Measurements from ENCODE around the gene PI4K2A.
A peak's percentile ranks its signal among the peaks of the same experiment; 100 is the strongest.

Gene PI4K2A

GRCh38 chr10:97701438-97702069 lies 61.1 kb downstream of the PI4K2A start:
- Histone ChIP-seq H3K4me1 (ENCODE audit: control insufficient read depth in 5 of 5, insufficient read depth in 5 of 5, low read length in 5 of 5) (peaks cover 0 to 4% (median 0%) of the 10 kb centered on the region in 5 donors), H3K9ac (ENCODE audit: low read length in 5 of 5) (no peak overlapping the region), H3K36me3 (ENCODE audit: control insufficient read depth in 5 of 5, insufficient read depth in 5 of 5, low read length in 5 of 5) (no peaks in the 10 kb centered on the region), H3K4me3 (ENCODE audit: low read depth in 1 of 5, low read length in 5 of 5) (no peak overlapping the region), H3K27ac (ENCODE audit: low read depth, low read length) (no peak overlapping the region), H3K27me3 (ENCODE audit: control insufficient read depth in 5 of 5, insufficient read depth in 4 of 5, low read length in 5 of 5) (peaks cover 0 to 4% (median 0%) of the 10 kb centered on the region in 5 donors), H3K9me3 (ENCODE audit: control insufficient read depth in 5 of 5, low read length in 5 of 5) (no peaks in the 10 kb centered on the region)

GRCh38 chr10:97703398-97704067 lies 63.1 kb downstream of the PI4K2A start:
- Histone ChIP-seq H3K27me3 (ENCODE audit: control insufficient read depth in 5 of 5, insufficient read depth in 4 of 5, low read length in 5 of 5) (peaks cover 0 to 4% (median 0%) of the 10 kb centered on the region in 5 donors), H3K4me1 (ENCODE audit: control insufficient read depth in 5 of 5, insufficient read depth in 5 of 5, low read length in 5 of 5) (peaks cover 0 to 6% (median 0%) of the 10 kb centered on the region in 5 donors), H3K27ac (ENCODE audit: low read depth, low read length) (no peak overlapping the region), H3K9me3 (ENCODE audit: control insufficient read depth in 5 of 5, low read length in 5 of 5) (no peaks in the 10 kb centered on the region), H3K4me3 (ENCODE audit: low read depth in 1 of 5, low read length in 5 of 5) (no peak overlapping the region), H3K36me3 (ENCODE audit: control insufficient read depth in 5 of 5, insufficient read depth in 5 of 5, low read length in 5 of 5) (no peaks in the 10 kb centered on the region), H3K9ac (ENCODE audit: low read length in 5 of 5) (no peak overlapping the region)

DNA sequence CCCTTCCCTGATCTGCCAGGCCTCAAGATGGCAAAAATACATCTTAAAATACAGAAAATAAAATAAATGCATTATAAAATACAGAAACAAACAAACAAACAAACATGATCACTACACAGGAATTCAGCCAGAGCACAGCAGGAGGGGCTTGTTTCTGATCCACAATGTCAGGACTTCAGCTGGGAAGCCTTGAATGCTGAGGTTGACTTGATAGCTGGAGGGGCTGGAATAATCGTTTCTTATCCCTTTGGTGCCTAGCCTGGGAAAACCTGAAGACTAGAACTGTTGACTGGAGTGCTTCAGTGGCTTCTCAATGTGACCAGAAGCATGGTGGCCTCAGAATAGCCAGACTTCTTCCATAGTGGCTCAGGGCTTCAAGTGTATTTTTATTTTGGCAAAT lies 63.9 kb downstream of the PI4K2A start:
- H3K27ac ChIP-seq (ENCODE audit: low read depth, low read length), result no peak overlapping the region
- no peak overlapping the region for H3K4me3 ChIP-seq (ENCODE audit: low read depth in 1 of 5, low read length in 5 of 5)
- H3K27me3 ChIP-seq (ENCODE audit: control insufficient read depth in 5 of 5, insufficient read depth in 4 of 5, low read length in 5 of 5), result peaks cover 0 to 4% (median 0%) of the 10 kb centered on the region in 5 donors
- no peak overlapping the region for H3K9ac ChIP-seq (ENCODE audit: low read length in 5 of 5)
- no peaks in the 10 kb centered on the region for H3K9me3 ChIP-seq (ENCODE audit: control insufficient read depth in 5 of 5, low read length in 5 of 5)
- peaks cover 0 to 12% (median 5%) of the 10 kb centered on the region in 5 donors for H3K4me1 ChIP-seq (ENCODE audit: control insufficient read depth in 5 of 5, insufficient read depth in 5 of 5, low read length in 5 of 5)
- H3K36me3 ChIP-seq (ENCODE audit: control insufficient read depth in 5 of 5, insufficient read depth in 5 of 5, low read length in 5 of 5), result no peaks in the 10 kb centered on the region

DNA sequence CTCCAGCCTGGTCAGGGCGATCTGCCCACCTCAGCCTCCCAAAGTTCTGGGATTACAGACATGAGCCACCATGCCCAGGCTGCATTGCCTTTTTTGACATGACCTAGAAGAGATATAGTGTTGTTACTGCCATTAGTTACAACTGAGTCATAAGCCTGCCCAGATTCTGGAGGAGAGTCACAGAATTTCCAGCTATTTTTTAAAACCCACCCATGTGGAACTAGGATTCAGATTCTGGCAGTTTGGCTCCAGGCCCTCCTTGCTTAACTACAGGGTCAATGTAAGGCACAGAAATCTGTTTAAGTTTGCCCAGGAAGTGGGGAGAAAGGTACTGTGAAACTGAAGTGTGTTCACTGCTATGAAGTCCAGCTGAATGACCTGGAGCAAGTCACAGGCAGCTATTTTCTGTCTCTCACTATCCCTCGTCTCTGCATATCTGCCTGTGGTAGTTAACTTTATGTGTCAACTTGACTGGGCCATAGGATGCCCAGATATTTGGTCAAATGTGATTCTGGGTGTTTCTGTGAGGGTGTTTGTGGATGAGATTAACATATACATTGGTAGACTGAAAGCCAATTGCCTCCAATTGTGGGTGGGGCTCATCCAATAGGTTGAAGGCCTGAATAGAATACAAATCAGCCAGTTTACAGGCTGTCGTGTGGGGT lies 64.7 kb downstream of the PI4K2A start:
- Histone ChIP-seq H3K27me3 (ENCODE audit: control insufficient read depth in 5 of 5, insufficient read depth in 4 of 5, low read length in 5 of 5) (peaks cover 0 to 4% (median 0%) of the 10 kb centered on the region in 5 donors), H3K27ac (ENCODE audit: low read depth, low read length) (no peak overlapping the region), H3K4me3 (ENCODE audit: low read depth in 1 of 5, low read length in 5 of 5) (no peak overlapping the region)

GRCh38 chr10:97707134-97707861 lies 66.8 kb downstream of the PI4K2A start:
- no peak overlapping the region for H3K27ac ChIP-seq (ENCODE audit: low read depth, low read length)
- H3K36me3 ChIP-seq (ENCODE audit: control insufficient read depth in 5 of 5, insufficient read depth in 5 of 5, low read length in 5 of 5), result no peaks in the 10 kb centered on the region
- H3K9ac ChIP-seq (ENCODE audit: low read length in 5 of 5), result no peak overlapping the region
- H3K9me3 ChIP-seq (ENCODE audit: control insufficient read depth in 5 of 5, low read length in 5 of 5), result no peaks in the 10 kb centered on the region
- peaks cover 5 to 22% (median 14%) of the 10 kb centered on the region in 5 donors for H3K4me1 ChIP-seq (ENCODE audit: control insufficient read depth in 5 of 5, insufficient read depth in 5 of 5, low read length in 5 of 5)
- H3K27me3 ChIP-seq (ENCODE audit: control insufficient read depth in 5 of 5, insufficient read depth in 4 of 5, low read length in 5 of 5), result no peaks in the 10 kb centered on the region
- no peak overlapping the region for H3K4me3 ChIP-seq (ENCODE audit: low read depth in 1 of 5, low read length in 5 of 5)

More for the DNA sequence above, 64.7 kb downstream of the PI4K2A start:
- Histone ChIP-seq H3K9ac (ENCODE audit: low read length in 5 of 5) (no peak overlapping the region), H3K36me3 (ENCODE audit: control insufficient read depth in 5 of 5, insufficient read depth in 5 of 5, low read length in 5 of 5) (no peaks in the 10 kb centered on the region), H3K9me3 (ENCODE audit: control insufficient read depth in 5 of 5, low read length in 5 of 5) (no peaks in the 10 kb centered on the region), H3K4me1 (ENCODE audit: control insufficient read depth in 5 of 5, insufficient read depth in 5 of 5, low read length in 5 of 5) (peaks cover 0 to 12% (median 10%) of the 10 kb centered on the region in 5 donors)

DNA sequence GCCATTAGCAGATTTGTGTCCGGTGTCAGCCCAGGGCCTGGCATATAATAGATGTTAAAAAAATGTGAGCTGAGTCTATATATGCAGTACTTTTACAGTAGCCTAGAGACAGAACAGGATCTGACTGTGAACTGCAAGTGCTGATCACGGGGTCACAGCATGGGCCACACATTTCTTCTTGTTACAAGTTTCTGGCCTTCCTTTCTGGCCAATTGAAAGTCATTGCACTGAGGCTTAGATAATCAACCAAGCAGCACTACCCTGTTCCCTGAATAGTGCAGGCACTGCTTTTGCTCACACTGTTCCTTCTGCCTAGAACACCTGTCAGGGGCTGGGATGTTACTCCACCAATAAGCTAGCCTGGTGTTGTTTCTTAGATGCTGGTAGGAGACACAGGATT lies 67.7 kb downstream of the PI4K2A start:
- H3K27me3 ChIP-seq (ENCODE audit: control insufficient read depth in 5 of 5, insufficient read depth in 4 of 5, low read length in 5 of 5), result no peaks in the 10 kb centered on the region
- H3K4me1 ChIP-seq (ENCODE audit: control insufficient read depth in 5 of 5, insufficient read depth in 5 of 5, low read length in 5 of 5), result peaks cover 5 to 29% (median 22%) of the 10 kb centered on the region in 5 donors
- peak overlapping the region in 1 of 5 donors; percentile 26 for H3K9ac ChIP-seq (ENCODE audit: low read length in 5 of 5)
- no peaks in the 10 kb centered on the region for H3K36me3 ChIP-seq (ENCODE audit: control insufficient read depth in 5 of 5, insufficient read depth in 5 of 5, low read length in 5 of 5)
- H3K27ac ChIP-seq (ENCODE audit: low read depth, low read length), result no peak overlapping the region
- H3K4me3 ChIP-seq (ENCODE audit: low read depth in 1 of 5, low read length in 5 of 5), result no peak overlapping the region
- no peaks in the 10 kb centered on the region for H3K9me3 ChIP-seq (ENCODE audit: control insufficient read depth in 5 of 5, low read length in 5 of 5)

- no peak overlapping the region for H3K9ac ChIP-seq (ENCODE audit: low read length in 5 of 5)
Measured at GRCh38 chr10:97708976-97709946, 68.8 kb downstream of the PI4K2A start.

GRCh38 chr10:97711640-97712572 lies 71.4 kb downstream of the PI4K2A start:
- H3K27ac ChIP-seq (ENCODE audit: low read depth, low read length), result no peak overlapping the region
- peaks cover 5 to 59% (median 47%) of the 10 kb centered on the region in 5 donors for H3K4me1 ChIP-seq (ENCODE audit: control insufficient read depth in 5 of 5, insufficient read depth in 5 of 5, low read length in 5 of 5)
- no peaks in the 10 kb centered on the region for H3K27me3 ChIP-seq (ENCODE audit: control insufficient read depth in 5 of 5, insufficient read depth in 4 of 5, low read length in 5 of 5)
- no peak overlapping the region for H3K4me3 ChIP-seq (ENCODE audit: low read depth in 1 of 5, low read length in 5 of 5)
- H3K9ac ChIP-seq (ENCODE audit: low read length in 5 of 5), result peak overlapping the region in 1 of 5 donors; percentile 16
- no peaks in the 10 kb centered on the region for H3K36me3 ChIP-seq (ENCODE audit: control insufficient read depth in 5 of 5, insufficient read depth in 5 of 5, low read length in 5 of 5)
- no peaks in the 10 kb centered on the region for H3K9me3 ChIP-seq (ENCODE audit: control insufficient read depth in 5 of 5, low read length in 5 of 5)

More at GRCh38 chr10:97708976-97709946, 68.8 kb downstream of the PI4K2A start:
- Histone ChIP-seq H3K9me3 (ENCODE audit: control insufficient read depth in 5 of 5, low read length in 5 of 5) (no peaks in the 10 kb centered on the region), H3K4me1 (ENCODE audit: control insufficient read depth in 5 of 5, insufficient read depth in 5 of 5, low read length in 5 of 5) (peaks cover 5 to 38% (median 29%) of the 10 kb centered on the region in 5 donors), H3K27me3 (ENCODE audit: control insufficient read depth in 5 of 5, insufficient read depth in 4 of 5, low read length in 5 of 5) (no peaks in the 10 kb centered on the region), H3K4me3 (ENCODE audit: low read depth in 1 of 5, low read length in 5 of 5) (no peak overlapping the region), H3K36me3 (ENCODE audit: control insufficient read depth in 5 of 5, insufficient read depth in 5 of 5, low read length in 5 of 5) (no peaks in the 10 kb centered on the region), H3K27ac (ENCODE audit: low read depth, low read length) (no peak overlapping the region)

Data from subcutaneous abdominal adipose tissue (tissue), 5 donors.